HG02642 (cell line): ENCODE results near the gene DHRS7.
A peak's percentile ranks its signal among the peaks of the same experiment; 100 is the strongest.

ENCODE experiments used
- ATAC-seq: cut with Tn5 transposase; IDR thresholded peaks from one replicate; pipeline ENCODE4 v1.9.1; 2021; ENCODE audit warnings: mild to moderate bottlenecking; ENCODE audit not compliant: unreplicated experiment, poor library complexity

DHRS7 gene

DNA sequence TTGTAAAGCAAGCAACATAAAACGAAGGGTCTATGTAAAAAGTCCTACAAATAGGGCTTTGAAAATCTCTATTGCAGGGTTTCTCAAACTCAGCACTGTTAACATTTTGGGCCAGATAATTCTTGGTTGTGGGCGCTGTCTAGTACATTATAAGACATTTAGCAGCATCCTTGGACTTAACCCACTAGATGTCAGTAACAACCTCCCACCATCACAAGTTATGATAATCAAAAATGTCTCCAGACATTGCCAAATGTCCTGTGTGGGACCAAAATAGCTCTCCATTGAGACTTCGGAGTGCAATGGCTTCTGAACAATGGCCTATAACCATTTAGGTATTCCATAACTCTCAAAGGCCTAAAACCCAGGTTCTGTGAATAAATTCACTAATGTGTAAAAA lies 22.9 kb upstream of the DHRS7 start:
- no peak for ATAC-seq

DNA sequence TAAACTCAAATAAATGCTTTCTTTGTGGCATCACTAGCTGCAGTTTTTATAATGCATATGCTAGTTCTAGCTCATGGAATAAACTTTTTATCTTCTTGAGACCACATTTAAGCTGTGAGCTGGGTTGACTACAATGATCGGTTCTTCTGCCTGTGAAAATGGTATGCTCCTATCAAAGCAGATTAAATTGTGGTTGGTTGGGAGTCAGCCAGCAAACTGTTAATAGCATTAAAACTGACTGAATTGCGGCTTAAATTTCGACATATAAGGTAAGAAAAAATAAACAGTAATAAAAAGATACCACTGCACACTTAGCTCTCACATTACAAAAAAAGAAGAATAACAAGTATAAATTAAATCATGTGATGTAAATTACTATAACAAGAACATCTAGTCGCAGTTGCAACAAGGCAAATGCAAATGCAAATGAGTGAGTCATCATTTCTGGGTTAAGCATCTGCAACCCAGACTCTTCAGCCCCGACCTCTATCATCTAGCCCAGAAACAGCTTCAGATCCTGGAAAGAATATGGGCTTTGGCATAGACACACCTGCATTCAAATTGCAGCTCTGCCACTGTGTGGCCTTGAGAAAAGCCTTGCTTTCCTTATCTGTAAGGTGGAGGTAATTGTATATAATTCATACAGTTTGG lies 19.8 kb upstream of the DHRS7 start:
- no peak for ATAC-seq

DNA sequence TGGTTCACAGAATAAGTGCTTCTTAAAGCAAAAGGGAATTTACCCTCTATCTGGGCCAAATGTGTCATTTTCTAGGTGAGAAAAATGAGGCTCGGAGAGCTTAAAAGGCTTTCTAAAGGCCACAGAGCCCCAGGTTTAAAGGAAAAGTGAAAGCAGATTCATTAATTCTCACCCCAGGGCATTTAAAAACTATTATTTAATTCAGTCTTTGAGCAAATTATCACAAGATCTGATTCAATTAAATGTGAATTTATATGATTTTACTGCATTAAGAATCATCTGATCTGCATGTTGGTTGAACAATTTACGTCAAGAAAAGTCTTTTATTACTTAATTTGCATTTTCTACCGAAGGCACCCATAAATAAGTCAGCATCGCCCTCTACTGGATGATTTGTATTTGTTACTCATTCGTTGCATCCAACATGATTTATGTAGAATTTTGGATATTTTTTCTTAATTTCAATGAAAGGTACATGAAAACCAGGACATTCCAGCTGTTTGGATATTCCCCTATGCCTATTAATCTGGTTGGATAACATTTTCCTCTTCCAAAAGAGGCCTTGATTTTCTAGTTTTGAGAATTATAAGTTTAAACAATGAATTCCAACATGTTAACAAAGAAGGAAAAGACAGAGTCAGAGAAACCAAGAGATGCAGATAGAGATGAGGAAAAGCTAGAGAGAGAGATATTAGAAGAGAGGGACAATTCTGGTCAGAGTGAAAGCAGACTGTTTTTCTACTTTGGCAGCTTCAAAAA lies 19.1 kb upstream of the DHRS7 start:
- ATAC-seq, result peak; percentile 46

DNA sequence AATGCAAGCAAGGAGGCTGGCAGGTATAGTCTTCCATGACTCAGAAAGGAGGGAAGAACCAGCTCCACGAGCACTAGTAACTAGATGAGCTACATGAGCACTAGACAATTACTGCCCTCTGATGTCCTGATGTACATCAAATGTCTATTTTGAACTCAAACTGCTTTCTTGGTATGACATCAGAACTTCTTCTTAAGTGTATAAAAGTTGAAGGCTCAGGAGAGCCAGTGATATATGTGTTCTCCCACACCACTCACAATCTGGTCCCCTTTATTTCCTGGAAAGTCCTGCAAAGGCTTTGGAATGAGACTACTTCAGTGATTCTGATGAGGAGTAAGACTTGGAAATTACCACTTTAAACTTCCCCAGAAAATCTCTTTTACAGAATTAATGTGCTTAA lies 18.5 kb upstream of the DHRS7 start:
- ATAC-seq, result peak; percentile 40

DNA sequence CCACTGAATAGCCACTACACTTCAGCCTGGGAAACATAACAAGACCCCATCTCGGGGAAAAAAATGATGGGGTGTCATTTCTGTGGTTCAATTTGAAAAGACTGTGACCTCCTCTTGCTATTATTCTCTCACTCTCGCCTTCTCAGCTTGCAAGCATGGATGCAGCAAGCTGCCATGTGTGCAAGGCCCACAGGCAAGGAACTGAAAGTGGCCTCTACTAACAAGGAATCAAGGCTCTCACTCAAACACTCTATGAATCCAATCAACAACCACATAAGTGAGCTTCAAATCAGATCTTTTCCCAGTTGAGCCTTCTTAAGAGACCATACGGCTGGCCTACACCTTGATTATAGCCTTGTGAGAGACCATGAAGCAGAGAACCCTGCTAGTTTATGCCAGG lies 17.9 kb upstream of the DHRS7 start:
- ATAC-seq, result peak; percentile 36

DNA sequence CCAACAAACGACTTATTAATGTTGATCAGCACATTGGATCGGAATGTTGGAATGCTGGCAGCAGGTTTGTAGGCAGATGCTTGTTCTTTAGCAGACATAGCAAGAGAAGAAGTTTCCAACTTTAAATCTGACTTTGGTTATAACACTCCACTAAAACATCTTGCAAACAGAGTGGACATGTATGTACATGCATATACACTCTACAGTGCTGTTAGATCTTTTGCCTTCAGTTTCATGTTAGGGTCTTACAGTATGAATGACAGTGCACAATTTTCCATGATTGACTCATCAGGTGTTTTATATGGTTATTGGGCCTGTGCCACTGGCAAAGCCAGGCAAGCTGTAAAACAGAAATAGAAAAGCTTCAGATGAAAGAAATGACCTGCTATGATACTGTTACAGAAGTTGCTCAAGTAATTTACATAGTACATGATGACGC lies 14.3 kb upstream of the DHRS7 start:
- no peak for ATAC-seq

DNA sequence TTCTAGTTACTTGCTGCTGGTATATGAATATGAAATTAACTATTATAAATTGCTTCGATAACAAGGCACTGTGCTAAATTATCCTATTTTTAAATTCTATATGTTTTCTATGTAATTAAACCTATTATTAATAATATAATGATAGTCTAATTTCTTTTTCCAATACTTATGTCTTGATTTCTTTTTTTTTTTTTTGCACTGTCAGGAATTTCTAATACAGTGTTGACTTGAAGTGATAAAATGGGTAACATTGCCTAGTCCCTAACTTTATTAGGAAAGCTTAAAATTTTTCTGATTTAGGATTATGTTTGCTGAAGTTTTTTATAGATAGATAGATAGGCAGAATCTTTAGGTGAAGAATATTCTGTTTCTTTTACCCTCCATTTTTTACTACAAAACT lies 13.6 kb upstream of the DHRS7 start:
- no peak for ATAC-seq

DNA sequence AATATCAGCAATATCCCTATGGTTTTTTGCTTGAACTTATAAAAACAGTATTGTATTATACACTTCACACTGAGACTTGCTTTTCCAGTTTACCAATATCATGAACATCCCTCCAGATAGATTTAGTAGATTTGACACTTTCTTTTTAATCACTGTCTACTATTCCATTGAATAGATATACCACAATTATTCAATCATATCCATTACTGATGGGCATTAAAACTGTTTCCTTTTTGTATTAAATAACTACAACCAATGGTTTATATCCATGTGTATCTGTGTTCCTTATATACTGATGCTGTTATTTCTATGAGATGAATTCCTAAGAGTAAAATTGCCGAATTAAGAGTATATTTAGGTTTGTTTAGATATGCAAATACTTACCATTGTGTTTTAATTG lies 13.0 kb upstream of the DHRS7 start:
- no peak for ATAC-seq

DNA sequence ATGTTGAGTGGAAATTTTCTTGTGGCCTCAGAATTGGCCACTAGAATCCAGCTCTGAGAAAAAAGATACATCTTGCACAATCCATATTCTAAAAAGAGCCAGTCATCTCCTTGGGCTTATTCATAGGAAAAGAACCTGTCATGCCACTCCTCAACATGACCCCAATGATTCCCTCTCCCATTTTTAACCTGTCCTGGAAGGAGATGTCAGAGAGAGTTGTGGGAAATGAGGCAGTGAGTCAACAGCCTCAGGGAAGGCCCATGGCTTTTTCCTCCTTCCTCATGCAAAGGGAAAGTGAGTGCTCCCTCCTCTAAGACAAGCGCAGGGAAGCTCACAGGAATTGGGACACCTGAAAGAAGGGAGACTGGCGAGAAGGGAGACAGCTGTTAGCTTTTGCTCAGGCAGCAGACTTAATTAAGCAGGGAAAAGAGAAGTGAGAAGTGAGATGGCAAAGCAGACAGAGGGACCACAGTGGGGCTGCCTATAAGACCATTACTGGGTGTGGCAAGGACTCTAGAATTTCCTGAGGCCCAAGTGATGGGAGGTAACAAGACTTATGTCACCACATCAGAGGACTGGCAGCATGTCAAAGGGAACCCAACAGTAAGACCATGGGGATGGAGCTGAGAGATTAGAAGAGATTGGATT lies 10.2 kb upstream of the DHRS7 start:
- ATAC-seq, result no peak

DNA sequence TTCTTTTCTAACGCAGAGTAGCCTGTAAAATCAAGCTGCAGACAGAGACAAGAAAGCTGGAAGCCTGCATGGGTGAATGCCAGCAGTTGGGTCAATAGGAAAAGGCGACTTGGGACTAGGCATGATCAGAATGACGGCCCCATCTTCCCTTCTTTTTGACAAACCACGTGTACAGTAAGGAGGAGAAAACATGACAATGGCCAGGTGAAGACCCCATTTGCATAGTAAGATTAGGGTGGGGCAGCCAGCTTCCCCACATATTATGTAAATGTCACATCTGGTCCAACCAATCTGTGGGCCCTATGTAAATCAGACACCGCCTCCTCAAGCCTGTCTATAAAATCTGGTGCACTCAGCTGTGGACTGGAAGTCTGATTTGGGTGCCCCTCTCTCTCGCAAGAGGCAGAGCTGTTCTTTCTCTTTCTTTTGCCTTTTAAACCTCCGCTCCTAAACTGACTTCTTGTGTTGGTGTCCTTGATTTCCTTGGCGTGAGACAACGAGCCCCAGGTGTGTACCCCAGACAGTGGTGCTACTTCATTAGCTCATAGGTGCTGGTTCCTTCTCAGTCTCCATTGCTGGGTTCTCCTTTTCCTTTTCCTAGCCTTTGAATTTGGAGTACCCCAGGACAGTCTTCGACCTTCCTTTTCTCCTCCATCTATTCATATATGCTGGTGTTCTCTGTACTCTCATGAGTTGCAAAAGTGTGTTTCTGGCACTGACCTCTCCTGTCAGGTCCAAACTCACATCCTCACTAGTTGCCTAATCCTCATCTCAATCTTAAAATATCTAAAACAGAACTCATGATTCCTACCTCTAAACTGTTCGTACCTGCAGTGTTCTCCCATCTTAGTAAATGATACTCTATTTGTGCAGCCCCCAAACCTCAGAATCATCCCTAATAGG lies 9.4 kb upstream of the DHRS7 start:
- ATAC-seq, result no peak

DNA sequence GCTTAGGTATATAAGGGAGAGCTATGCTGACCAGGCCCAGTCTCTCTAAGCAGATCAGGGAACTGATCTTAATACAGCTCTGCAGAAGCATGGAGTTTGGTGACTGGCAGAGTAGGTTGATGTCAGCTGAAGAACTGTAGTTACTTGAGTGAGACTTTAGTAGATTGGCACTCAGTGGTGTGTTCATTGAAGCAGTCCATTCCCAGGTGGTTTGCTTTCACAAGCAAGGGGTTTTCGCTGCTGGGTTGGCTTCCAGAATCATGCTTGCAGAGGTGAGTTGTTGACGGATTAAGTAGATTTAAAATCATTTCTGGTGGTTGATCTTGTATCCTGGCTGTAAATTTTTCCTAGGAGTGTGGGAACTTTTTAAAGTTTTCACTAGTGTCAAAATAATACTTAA lies 6.5 kb upstream of the DHRS7 start:
- ATAC-seq, result no peak

DNA sequence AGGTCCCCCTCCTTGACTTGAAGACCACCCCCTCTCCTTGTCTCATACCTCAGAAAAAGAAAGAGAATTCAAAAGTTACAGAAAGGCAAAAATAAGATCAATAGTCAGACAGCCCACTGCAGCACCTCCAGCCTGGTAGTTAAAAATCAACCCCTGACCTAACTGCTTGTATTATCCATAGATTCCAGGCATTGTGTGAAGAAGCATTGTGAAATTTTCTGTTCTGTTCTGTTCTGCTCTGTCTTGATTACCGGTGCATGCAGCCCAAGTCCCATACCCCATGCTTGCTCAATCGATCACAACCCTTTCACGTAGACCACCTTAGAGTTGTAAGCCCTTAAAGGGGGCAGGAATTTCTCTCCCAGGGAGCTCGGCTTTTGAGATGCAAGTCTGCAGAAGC lies 5.8 kb upstream of the DHRS7 start:
- no peak for ATAC-seq

DNA sequence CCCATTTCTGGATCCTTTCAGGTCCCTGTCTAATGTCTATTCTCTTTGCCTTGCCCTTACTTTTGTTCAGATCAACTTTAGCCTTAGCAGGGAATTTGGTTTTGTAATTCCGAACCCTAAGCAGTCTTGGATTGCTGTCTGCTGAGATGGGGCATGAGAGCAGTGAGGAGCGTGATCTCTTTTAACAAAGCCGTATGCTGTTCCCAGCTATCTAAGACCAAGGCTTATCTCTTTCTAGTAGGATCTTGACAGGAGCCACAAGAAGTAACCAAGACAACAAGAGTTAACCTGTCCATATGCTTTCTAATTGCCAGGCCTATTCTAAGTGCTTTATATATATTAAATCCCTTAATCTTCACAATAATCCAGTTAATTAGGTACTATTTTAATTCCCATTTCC lies 4.5 kb upstream of the DHRS7 start:
- ATAC-seq, result no peak

DNA sequence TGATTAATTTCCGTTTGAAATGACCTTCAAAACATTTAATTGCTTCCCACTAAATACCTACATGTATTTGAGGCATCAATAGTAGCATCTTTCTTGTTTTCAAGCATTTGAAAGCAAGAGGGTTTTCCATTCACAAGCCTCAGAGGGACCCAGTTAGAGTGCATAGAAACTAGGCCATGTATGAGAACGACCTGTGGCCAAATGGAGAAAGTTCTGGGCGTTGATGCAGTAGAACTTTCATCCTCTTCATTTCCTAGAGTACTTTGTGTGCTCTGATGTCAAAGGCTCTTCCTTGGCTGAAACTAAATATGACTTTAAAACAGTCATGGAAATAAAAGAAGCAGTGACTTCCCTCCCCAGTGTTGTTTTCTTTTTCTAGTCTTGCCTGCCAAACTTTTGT lies 944 bp upstream of the DHRS7 start:
- ATAC-seq, result no peak

DNA sequence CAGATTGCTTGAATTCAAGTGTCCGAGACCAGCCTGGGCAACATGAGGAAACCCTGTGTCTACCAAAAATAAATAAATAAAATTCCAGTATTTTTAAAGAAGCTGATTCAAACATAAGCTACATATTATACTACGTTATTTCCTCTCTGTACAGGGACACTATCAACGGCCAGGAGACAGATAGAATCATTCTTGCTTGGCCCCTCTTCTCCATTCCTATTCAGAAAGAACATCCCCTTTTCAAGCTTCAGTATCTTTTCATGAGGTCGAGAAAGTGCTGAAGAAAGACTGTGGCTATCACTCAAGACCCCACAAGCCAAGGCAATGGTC lies 314 bp upstream of the DHRS7 start:
- peak; percentile 14 for ATAC-seq

DNA sequence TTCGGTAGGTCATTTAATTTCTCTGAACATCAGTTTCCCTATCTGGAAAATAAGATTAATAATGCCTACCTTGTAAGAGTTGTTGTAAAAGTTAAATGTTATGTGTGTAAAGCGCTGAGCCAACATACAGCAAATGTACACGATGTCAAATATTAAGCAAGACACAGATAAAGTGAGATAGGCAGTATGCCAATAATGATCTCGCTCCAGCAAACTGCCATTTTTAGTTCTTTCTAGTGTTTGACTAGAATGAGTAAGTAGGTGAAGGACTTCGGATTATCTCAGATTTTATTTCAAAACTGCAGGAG lies 840 bp downstream of the DHRS7 start:
- no peak for ATAC-seq

DNA sequence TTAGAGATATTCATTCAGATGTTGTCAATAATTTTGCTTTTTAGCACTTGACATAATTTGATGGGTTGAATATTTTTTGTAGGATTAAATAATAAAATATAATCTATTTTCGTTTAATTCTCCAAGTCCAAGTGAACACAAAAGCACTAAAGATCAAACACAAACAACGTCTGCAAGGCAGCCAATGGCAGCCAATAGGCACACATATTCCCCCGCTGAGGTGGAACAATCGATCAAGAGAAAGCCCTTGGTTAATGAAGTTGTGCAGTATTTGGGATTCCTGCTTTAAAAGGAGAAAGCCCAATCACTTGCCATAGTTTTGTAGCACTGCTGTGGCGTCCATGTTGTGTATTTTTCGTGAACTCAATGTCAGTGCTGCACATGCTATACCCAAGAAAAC lies 1.5 kb downstream of the DHRS7 start:
- no peak for ATAC-seq

DNA sequence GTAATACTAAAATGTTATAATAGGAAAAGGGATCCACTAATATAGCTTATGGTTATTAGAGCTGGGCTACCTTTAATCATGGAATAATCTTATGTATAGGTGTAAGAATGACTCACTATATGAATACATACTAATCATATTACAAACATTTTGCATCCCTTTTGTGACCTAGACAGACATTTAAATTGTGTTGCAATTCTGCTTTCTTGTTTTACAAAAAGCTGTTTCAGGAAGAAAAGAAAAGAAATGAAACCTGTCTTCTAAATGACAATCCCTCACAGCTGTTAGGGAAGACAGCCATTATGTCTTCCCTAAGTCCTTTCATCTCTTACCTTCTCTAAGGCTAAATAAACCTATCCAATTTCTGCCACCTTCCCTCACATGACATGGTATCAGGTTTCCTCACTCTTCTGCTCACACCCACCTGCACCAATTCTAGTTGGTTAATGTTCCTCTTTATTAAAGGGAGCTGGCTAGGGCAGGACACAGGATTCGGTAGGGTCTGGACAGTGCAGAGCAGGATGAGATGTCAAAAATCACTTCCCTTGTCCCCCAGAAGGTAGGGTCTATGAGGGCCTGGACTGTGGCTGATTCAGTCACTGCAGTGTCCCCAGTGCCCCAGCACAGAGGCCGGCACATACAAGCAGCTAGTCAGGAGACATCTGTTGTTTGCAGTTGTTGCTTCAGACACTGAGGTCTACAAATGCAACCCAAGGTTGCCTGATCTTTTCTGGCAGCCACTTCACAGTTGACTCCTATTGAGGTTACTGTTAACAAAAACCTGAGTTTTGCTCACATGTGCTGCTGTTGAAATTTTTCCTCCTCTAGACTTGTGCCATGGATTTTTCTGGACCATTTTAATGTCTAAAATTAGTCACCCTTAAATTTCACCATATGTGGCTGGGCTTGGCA lies 3.7 kb downstream of the DHRS7 start:
- ATAC-seq, result no peak

DNA sequence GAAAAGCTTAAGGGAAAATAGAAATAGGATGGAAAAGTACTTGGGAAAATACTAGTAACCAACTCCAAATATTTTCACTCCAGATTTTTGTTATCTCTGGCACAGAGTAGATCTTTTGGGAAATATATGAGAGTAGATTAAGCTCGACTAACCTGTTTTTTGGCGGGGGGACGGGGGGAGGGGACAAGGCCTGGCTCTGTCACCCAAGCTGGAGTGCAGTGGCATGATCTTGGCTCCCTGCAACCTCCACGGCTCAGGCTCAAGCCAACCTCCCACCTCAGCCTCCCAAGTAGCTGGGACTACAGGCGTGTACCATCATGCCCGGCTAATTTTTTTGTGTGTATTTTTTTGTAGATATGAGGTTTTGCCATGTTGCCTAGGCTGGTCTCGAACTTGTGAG lies 4.8 kb downstream of the DHRS7 start:
- no peak for ATAC-seq

DNA sequence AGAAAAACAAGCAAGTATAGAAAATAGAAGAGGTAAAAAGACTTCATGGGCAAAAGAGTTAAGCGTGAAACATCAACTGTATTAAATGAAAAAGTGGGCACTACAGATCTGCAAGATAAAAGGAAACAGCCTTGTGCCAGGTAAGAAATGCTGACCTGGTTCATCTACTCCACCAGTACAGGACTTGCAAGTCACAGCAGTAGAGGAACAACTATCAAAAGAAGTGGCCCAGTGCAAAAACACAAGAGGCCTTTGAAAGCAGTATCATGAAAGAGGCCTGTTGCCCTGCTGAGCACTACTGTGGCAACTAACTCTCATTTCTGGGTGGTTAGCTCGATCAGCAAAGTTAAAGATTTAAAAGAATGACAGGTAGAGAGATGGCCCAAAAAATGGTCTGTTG lies 10.5 kb downstream of the DHRS7 start:
- ATAC-seq, result no peak
